Nephron (organoid): ENCODE data around the gene TOLLIP.

Experiments
- H3K27ac Mint-ChIP-seq, 3 experiments: 2 replicates each; pipeline ENCODE4 v1.8.0; 2020; ENCODE audit warnings: mixed read lengths in 3 of 3, mild to moderate bottlenecking in 2 of 3, moderate library complexity in 1 of 3
- H3K27me3 Mint-ChIP-seq: 2 replicates; pipeline ENCODE4 v1.8.0; 2021; ENCODE audit warnings: low read depth, mild to moderate bottlenecking, moderate library complexity, mixed read lengths
- H3K36me3 Mint-ChIP-seq: 2 replicates; pipeline ENCODE4 v1.8.0; 2020; ENCODE audit warnings: low read depth, mixed read lengths
- H3K4me1 Mint-ChIP-seq: 2 replicates; pipeline ENCODE4 v1.8.0; 2020; ENCODE audit warnings: mixed read lengths
- H3K4me3 Mint-ChIP-seq, 3 experiments: 2 replicates each; pipeline ENCODE4 v1.8.0; 2020; ENCODE audit warnings: mild to moderate bottlenecking in 3 of 3, mixed read lengths in 3 of 3, moderate library complexity in 2 of 3
- H3K9me3 Mint-ChIP-seq: 2 replicates; pipeline ENCODE4 v1.8.0; 2020; ENCODE audit warnings: mixed read lengths
- TF ChIP-seq, protein P1 (sequence below), 3 experiments: fragments of 200-600 bp; sonication (generic); IDR thresholded peaks; one replicate each; pipeline ENCODE4 v1.5.0; 2021; ENCODE audit warnings: antibody characterized with exemption in 3 of 3; ENCODE audit not compliant: unreplicated experiment in 3 of 3

The TOLLIP gene

DNA sequence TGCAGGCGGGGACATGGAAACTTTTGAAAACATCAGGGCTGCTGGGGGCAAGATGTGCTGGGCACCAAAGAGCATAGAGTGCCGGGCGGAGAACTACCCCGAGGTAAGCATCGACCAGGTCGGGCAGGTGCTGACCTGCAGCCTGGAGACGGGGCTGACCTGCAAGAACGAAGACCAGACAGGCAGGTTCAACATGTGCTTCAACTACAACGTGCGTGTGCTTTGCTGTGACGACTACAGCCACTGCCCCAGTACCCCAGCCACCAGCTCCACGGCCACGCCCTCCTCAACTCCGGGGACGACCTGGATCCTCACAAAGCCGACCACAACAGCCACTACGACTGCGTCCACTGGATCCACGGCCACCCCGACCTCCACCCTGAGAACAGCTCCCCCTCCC lies 67.1 kb downstream of the TOLLIP start:
- Mint-ChIP-seq H3K27me3 (peaks cover 12% of the 10 kb centered on the region), H3K4me1 (no peaks in the 10 kb centered on the region), H3K4me3 (no peak overlapping the region), H3K27ac (no peak overlapping the region), H3K9me3 (peaks cover 12% of the 10 kb centered on the region), H3K36me3 (no peaks in the 10 kb centered on the region)
- TF ChIP-seq, protein P1, sequence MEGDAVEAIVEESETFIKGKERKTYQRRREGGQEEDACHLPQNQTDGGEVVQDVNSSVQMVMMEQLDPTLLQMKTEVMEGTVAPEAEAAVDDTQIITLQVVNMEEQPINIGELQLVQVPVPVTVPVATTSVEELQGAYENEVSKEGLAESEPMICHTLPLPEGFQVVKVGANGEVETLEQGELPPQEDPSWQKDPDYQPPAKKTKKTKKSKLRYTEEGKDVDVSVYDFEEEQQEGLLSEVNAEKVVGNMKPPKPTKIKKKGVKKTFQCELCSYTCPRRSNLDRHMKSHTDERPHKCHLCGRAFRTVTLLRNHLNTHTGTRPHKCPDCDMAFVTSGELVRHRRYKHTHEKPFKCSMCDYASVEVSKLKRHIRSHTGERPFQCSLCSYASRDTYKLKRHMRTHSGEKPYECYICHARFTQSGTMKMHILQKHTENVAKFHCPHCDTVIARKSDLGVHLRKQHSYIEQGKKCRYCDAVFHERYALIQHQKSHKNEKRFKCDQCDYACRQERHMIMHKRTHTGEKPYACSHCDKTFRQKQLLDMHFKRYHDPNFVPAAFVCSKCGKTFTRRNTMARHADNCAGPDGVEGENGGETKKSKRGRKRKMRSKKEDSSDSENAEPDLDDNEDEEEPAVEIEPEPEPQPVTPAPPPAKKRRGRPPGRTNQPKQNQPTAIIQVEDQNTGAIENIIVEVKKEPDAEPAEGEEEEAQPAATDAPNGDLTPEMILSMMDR (IDR thresholded peaks at IDR 0.05; ENCODE audit: unreplicated experiment in 3 of 3) = no peak

DNA sequence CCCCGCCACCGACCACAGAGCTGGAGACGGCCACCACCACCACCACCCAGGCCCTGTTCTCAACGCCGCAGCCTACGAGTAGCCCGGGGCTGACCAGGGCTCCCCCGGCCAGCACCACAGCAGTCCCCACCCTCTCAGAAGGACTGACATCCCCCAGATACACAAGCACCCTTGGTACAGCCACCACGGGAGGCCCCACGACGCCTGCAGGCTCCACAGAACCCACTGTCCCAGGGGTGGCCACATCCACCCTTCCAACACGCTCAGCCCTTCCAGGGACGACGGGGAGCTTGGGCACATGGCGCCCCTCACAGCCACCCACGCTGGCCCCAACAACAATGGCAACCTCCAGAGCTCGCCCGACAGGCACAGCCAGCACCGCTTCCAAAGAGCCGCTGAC lies 67.7 kb downstream of the TOLLIP start:
- Mint-ChIP-seq H3K4me1 (no peaks in the 10 kb centered on the region), H3K9me3 (peaks cover 12% of the 10 kb centered on the region)

DNA sequence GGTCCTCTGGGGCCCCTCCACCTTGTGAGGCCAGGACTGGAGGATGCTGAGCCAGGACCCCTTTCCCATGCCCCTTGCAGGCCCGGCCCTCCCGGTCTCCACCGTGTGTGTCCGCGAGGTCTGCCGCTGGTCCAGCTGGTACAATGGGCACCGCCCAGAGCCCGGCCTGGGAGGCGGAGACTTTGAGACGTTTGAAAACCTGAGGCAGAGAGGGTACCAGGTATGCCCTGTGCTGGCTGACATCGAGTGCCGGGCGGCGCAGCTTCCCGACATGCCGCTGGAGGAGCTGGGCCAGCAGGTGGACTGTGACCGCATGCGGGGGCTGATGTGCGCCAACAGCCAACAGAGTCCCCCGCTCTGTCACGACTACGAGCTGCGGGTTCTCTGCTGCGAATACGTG lies 68.7 kb downstream of the TOLLIP start:
- H3K9me3 Mint-ChIP-seq = peaks cover 9% of the 10 kb centered on the region
- H3K4me1 Mint-ChIP-seq = no peaks in the 10 kb centered on the region
- no peak overlapping the region for H3K27ac Mint-ChIP-seq
- no peak overlapping the region for H3K4me3 Mint-ChIP-seq
- TF ChIP-seq, protein P1 (IDR thresholded peaks at IDR 0.05; ENCODE audit: unreplicated experiment in 3 of 3) = no peak
- H3K27me3 Mint-ChIP-seq = peaks cover 13% of the 10 kb centered on the region
- no peaks in the 10 kb centered on the region for H3K36me3 Mint-ChIP-seq

More for the DNA sequence above, 67.7 kb downstream of the TOLLIP start:
- no peaks in the 10 kb centered on the region for H3K36me3 Mint-ChIP-seq
- H3K27ac Mint-ChIP-seq = no peak overlapping the region
- TF ChIP-seq, protein P1 (IDR thresholded peaks at IDR 0.05; ENCODE audit: unreplicated experiment in 3 of 3) = no peak
- H3K4me3 Mint-ChIP-seq = no peak overlapping the region
- H3K27me3 Mint-ChIP-seq = peaks cover 13% of the 10 kb centered on the region

DNA sequence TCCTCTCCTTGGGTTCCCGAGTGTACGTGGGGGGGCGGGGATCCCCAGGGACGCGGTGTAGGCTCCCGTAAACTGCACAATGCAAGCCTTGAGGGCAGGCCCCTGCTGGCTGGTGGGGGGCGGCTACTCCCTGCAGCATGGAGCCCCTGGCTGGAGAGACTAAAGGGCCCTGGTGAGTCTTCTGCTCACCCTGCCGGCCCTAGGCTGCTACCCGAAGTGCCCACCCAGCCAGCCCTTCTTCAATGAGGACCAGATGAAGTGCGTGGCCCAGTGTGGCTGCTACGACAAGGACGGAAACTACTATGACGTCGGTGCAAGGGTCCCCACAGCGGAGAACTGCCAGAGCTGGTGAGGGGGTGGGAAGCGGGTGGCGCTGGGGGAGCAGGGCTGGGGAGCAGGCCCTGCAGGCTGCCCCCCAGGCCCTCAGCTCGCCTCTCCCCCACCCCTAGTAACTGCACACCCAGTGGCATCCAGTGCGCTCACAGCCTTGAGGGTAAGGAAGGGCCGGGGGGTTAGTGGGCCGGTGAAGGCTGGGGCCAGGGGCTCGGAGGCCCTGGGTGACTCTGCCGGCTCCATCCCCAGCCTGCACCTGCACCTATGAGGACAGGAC lies 69.7 kb downstream of the TOLLIP start:
- H3K27me3 Mint-ChIP-seq = peaks cover 13% of the 10 kb centered on the region
- H3K36me3 Mint-ChIP-seq = no peaks in the 10 kb centered on the region
- H3K4me3 Mint-ChIP-seq = no peak overlapping the region
- TF ChIP-seq, protein P1 (IDR thresholded peaks at IDR 0.05; ENCODE audit: unreplicated experiment in 3 of 3) = no peak
- peaks cover 9% of the 10 kb centered on the region for H3K9me3 Mint-ChIP-seq
- H3K27ac Mint-ChIP-seq = no peak overlapping the region
- no peaks in the 10 kb centered on the region for H3K4me1 Mint-ChIP-seq

DNA sequence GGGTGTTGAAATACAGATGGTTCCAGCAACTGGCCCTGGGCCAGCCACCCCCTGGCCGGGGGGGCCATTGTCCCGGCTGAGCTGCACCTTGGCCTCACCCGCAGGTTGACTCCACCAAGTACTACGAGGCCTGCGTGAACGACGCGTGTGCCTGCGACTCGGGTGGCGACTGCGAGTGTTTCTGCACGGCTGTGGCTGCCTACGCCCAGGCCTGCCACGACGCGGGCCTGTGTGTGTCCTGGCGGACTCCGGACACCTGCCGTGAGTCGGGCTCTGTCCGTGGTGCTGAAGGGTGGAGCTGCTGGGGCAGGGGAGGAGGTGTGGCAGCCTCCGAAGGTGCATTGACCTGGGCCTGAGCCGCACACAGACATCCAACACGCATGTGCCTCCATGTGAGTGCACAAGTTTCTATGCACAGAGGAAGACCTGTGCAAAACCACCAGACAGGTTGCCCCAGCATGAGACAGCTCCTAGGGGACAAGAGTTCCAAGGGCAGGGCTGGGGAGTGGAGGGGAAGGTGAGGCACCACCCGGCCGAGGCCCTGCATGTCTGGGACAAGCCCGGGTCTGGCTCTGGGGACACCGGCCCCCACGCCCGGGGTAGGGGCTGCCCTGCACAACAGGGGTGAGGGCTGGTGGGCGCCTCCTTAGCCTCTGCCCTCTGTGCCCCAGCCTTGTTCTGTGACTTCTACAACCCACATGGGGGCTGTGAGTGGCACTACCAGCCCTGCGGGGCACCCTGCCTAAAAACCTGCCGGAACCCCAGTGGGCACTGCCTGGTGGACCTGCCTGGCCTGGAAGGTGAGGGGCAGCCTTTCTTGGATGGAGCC lies 70.5 kb downstream of the TOLLIP start:
- Mint-ChIP-seq H3K27ac (no peak overlapping the region), H3K36me3 (no peaks in the 10 kb centered on the region), H3K27me3 (peaks cover 13% of the 10 kb centered on the region), H3K4me1 (no peaks in the 10 kb centered on the region), H3K9me3 (peaks cover 9% of the 10 kb centered on the region), H3K4me3 (no peak overlapping the region)
- TF ChIP-seq, protein P1 (IDR thresholded peaks at IDR 0.05; ENCODE audit: unreplicated experiment in 3 of 3) = no peak
